ENCODE data around the gene BNC2.

The BNC2 gene

GRCh38 chr9:16627521-16627920, 242.9 kb downstream of the BNC2 start:
- Histone ChIP-seq H3K9me2 (replicated peaks; ENCODE audit: low read depth, low read length) (no peaks in the 10 kb centered on the region), H3K9me3 (ENCODE audit: insufficient read depth, low read depth, low read length) (no peaks in the 10 kb centered on the region), H2AFZ (ENCODE audit: low read length) (no peak overlapping the region), H3F3A (ENCODE audit: low read depth) (0 out of 2 replicates have a peak, but pooled peaks cover 2% of the 10 kb centered on the region), H4K20me1 (ENCODE audit: insufficient read depth, low read length, poor library complexity, severe bottlenecking) (no peaks in the 10 kb centered on the region), H3K36me3 (ENCODE audit: insufficient read depth, low read length) (no peaks in the 10 kb centered on the region), H3K4me1 (ENCODE audit: insufficient read depth, low read length, poor library complexity, severe bottlenecking) (peaks cover 66% of the 10 kb centered on the region), H3K9ac (ENCODE audit: low read depth, low read length, poor library complexity, severe bottlenecking) (no peak overlapping the region), H3K4me2 (ENCODE audit: low read depth, low read length, poor library complexity, severe bottlenecking) (peak overlapping the region; percentile 32), H3K4me3 (ENCODE audit: low read length, poor library complexity, severe bottlenecking) (no peak overlapping the region), H3K79me2 (ENCODE audit: insufficient read depth, low read length) (no peaks in the 10 kb centered on the region), H3K27me3 (ENCODE audit: insufficient read depth, low read length, poor library complexity, severe bottlenecking) (no peaks in the 10 kb centered on the region)
- TF ChIP-seq EZH2phosphoT487 (IDR thresholded peaks at IDR 0.05; ENCODE audit: borderline replicate concordance) (no peak), CTCF (conservative IDR thresholded peaks at IDR 0.05; ENCODE audit: low read length) (no peak)

DNA sequence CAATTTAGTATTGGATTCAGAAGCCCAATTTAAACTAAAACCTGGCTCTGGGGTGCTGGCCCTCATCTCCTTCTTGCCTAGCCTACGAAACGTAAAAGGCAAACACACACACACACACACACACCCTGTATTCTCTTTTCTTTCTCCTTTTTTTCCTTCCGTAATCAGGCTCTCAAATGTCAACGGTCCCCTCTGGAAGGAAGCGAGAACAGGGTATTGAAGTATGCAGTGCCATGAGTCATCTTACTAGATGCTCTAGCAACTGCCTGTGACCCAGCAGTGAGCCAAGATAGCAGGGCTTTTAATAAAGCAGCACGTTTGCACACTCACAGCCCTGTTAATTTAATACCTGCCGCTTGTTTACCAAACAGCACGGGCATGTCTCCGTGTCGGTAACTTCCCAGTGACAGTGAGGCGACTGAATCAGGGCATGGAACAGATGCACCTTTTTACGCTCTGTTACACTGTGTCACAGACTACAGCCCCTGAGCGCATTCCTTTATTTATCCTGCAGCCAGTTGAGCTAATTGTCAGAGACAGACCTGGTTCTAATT, 243.8 kb downstream of the BNC2 start:
- Histone ChIP-seq H3K36me3 (ENCODE audit: insufficient read depth, low read length) (no peaks in the 10 kb centered on the region), H3K79me2 (ENCODE audit: insufficient read depth, low read length) (no peaks in the 10 kb centered on the region), H3K27me3 (ENCODE audit: insufficient read depth, low read length, poor library complexity, severe bottlenecking) (no peaks in the 10 kb centered on the region), H3K9me3 (ENCODE audit: insufficient read depth, low read depth, low read length) (no peaks in the 10 kb centered on the region), H3K9me2 (replicated peaks; ENCODE audit: low read depth, low read length) (no peaks in the 10 kb centered on the region), H3K4me1 (ENCODE audit: insufficient read depth, low read length, poor library complexity, severe bottlenecking) (peaks cover 66% of the 10 kb centered on the region), H3K4me3 (ENCODE audit: low read length, poor library complexity, severe bottlenecking) (no peak overlapping the region), H4K20me1 (ENCODE audit: insufficient read depth, low read length, poor library complexity, severe bottlenecking) (no peaks in the 10 kb centered on the region), H2AFZ (ENCODE audit: low read length) (peak overlapping the region; percentile 20; the same call in 1 of the 2 replicates), H3K4me2 (ENCODE audit: low read depth, low read length, poor library complexity, severe bottlenecking) (peak overlapping the region; percentile 57), H3K9ac (ENCODE audit: low read depth, low read length, poor library complexity, severe bottlenecking) (no peak overlapping the region), H3F3A (ENCODE audit: low read depth) (0 out of 2 replicates have a peak, but pooled peaks cover 2% of the 10 kb centered on the region)
- no peak for TF ChIP-seq EZH2phosphoT487 (IDR thresholded peaks at IDR 0.05; ENCODE audit: borderline replicate concordance)
- no peak for TF ChIP-seq CTCF (conservative IDR thresholded peaks at IDR 0.05; ENCODE audit: low read length)

DNA sequence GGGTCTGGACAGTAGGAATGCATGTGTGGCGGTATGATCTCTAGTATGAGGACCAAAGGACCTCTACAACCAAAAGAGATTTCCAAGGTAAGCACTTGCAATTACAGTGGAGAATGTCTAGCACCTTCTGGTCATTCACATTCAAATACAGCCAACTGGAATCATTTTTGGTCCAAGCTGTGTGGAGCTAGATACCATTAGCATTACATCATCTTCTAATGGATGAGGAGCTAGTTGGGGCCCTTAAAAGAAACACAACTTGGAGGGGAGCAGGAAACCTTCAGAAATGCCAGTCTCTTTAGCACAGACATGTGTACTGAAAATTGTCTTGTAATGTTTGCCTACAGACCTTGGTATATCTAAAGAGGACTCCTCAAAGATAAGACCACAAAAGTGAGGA, 244.7 kb downstream of the BNC2 start:
- H3K9me3 ChIP-seq (ENCODE audit: insufficient read depth, low read depth, low read length) = no peaks in the 10 kb centered on the region
- no peaks in the 10 kb centered on the region for H3K36me3 ChIP-seq (ENCODE audit: insufficient read depth, low read length)
- peak overlapping the region; percentile 57 for H3K4me2 ChIP-seq (ENCODE audit: low read depth, low read length, poor library complexity, severe bottlenecking)
- H4K20me1 ChIP-seq (ENCODE audit: insufficient read depth, low read length, poor library complexity, severe bottlenecking) = no peaks in the 10 kb centered on the region
- H3K27me3 ChIP-seq (ENCODE audit: insufficient read depth, low read length, poor library complexity, severe bottlenecking) = no peaks in the 10 kb centered on the region
- no peak overlapping the region for H2AFZ ChIP-seq (ENCODE audit: low read length)
- 0 out of 2 replicates have a peak, but pooled peaks cover 2% of the 10 kb centered on the region for H3F3A ChIP-seq (ENCODE audit: low read depth)
- no peak overlapping the region for H3K4me3 ChIP-seq (ENCODE audit: low read length, poor library complexity, severe bottlenecking)
- TF ChIP-seq EZH2phosphoT487 (IDR thresholded peaks at IDR 0.05; ENCODE audit: borderline replicate concordance) = no peak
- H3K9me2 ChIP-seq (replicated peaks; ENCODE audit: low read depth, low read length) = no peaks in the 10 kb centered on the region
- H3K4me1 ChIP-seq (ENCODE audit: insufficient read depth, low read length, poor library complexity, severe bottlenecking) = peaks cover 66% of the 10 kb centered on the region
- H3K9ac ChIP-seq (ENCODE audit: low read depth, low read length, poor library complexity, severe bottlenecking) = peak overlapping the region; percentile 15
- no peaks in the 10 kb centered on the region for H3K79me2 ChIP-seq (ENCODE audit: insufficient read depth, low read length)

- TF ChIP-seq EZH2phosphoT487 (IDR thresholded peaks at IDR 0.05; ENCODE audit: borderline replicate concordance) (no peak), CTCF (conservative IDR thresholded peaks at IDR 0.05; ENCODE audit: low read length) (no peak)
- H2AFZ ChIP-seq (ENCODE audit: low read length) = no peak overlapping the region
- no peaks in the 10 kb centered on the region for H3K36me3 ChIP-seq (ENCODE audit: insufficient read depth, low read length)
- no peaks in the 10 kb centered on the region for H3K9me2 ChIP-seq (replicated peaks; ENCODE audit: low read depth, low read length)
- H3K4me3 ChIP-seq (ENCODE audit: low read length, poor library complexity, severe bottlenecking) = peak overlapping the region; percentile 49
- peaks cover 66% of the 10 kb centered on the region for H3K4me1 ChIP-seq (ENCODE audit: insufficient read depth, low read length, poor library complexity, severe bottlenecking)
- no peaks in the 10 kb centered on the region for H4K20me1 ChIP-seq (ENCODE audit: insufficient read depth, low read length, poor library complexity, severe bottlenecking)
- H3K9ac ChIP-seq (ENCODE audit: low read depth, low read length, poor library complexity, severe bottlenecking) = peak overlapping the region; percentile 44
- H3K79me2 ChIP-seq (ENCODE audit: insufficient read depth, low read length) = no peaks in the 10 kb centered on the region
- H3K9me3 ChIP-seq (ENCODE audit: insufficient read depth, low read depth, low read length) = no peaks in the 10 kb centered on the region
- 0 out of 2 replicates have a peak, but pooled peaks cover 2% of the 10 kb centered on the region for H3F3A ChIP-seq (ENCODE audit: low read depth)
- H3K4me2 ChIP-seq (ENCODE audit: low read depth, low read length, poor library complexity, severe bottlenecking) = peak overlapping the region; percentile 57
- no peaks in the 10 kb centered on the region for H3K27me3 ChIP-seq (ENCODE audit: insufficient read depth, low read length, poor library complexity, severe bottlenecking)
These were observed 245.3 kb downstream of the BNC2 start for GRCh38 chr9:16625161-16625631.

Data from Loucy (cell line).